GM12801 (cell line): Measurements from ENCODE around the gene FOSL1.

Source experiments
- TF ChIP-seq, protein P1 (sequence below): IDR thresholded peaks from one replicate; pipeline ENCODE4 v1.5.1; 2011; ENCODE audit warnings: control low read depth; ENCODE audit not compliant: insufficient read length; ENCODE audit errors: extremely low read depth

Gene FOSL1

GRCh38 chr11:65857853-65858680 lies 42.1 kb downstream of the FOSL1 start, which contains the start of gene CFL1:
Gene CFL1 (minus strand): TSS chr11:65858180. CDS start chr11:65858099, 81 bp downstream.
- TF ChIP-seq, protein P1, sequence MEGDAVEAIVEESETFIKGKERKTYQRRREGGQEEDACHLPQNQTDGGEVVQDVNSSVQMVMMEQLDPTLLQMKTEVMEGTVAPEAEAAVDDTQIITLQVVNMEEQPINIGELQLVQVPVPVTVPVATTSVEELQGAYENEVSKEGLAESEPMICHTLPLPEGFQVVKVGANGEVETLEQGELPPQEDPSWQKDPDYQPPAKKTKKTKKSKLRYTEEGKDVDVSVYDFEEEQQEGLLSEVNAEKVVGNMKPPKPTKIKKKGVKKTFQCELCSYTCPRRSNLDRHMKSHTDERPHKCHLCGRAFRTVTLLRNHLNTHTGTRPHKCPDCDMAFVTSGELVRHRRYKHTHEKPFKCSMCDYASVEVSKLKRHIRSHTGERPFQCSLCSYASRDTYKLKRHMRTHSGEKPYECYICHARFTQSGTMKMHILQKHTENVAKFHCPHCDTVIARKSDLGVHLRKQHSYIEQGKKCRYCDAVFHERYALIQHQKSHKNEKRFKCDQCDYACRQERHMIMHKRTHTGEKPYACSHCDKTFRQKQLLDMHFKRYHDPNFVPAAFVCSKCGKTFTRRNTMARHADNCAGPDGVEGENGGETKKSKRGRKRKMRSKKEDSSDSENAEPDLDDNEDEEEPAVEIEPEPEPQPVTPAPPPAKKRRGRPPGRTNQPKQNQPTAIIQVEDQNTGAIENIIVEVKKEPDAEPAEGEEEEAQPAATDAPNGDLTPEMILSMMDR = no peak

- TF ChIP-seq, protein P1 = no peak
These were observed 42.7 kb downstream of the FOSL1 start for GRCh38 chr11:65857500-65857852.

DNA sequence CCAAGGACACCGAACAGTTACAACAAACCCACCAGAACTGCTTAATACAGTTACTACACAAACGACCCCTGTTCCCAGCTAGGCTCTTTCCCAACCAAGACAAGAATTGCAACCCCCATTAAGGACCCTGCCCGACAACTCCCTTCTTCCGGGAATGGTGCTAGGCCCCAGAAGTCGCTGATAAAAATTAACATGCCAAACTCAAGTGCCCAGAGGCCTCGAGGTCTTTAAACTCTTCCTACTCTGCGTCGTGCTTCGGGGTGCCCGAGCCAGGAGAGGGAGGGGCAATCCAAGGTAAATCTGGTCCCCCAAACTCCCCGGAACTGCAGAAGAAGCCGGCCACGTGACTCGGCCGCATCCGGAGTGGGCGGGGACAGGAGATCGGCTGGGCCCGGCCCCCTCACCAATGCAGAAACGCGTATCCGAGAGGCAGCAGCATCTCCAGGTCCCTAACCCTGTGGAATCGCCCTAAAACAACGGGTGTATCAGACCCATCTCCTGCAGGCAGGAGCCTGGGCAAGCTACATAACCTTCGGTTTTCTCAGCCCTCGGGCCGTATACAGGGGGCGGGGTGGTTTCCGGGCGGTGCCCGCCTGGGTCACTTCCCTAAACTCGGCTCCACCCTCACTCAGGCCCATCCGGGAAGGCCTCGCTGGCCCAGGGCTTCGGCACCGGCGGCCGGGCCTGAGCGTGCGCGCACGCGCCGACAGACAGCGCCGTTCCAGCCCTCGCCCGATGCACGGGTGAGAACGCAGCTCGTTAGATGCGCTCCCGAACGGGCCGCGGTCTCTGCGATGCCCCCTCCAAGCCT lies 43.3 kb downstream of the FOSL1 start:
- TF ChIP-seq, protein P1 = no peak

- TF ChIP-seq, protein P1 = no peak
These were observed 44.2 kb downstream of the FOSL1 start for GRCh38 chr11:65855927-65856363.

GRCh38 chr11:65854852-65855837 lies 45.0 kb downstream of the FOSL1 start:
- TF ChIP-seq, protein P1 = no peak

DNA sequence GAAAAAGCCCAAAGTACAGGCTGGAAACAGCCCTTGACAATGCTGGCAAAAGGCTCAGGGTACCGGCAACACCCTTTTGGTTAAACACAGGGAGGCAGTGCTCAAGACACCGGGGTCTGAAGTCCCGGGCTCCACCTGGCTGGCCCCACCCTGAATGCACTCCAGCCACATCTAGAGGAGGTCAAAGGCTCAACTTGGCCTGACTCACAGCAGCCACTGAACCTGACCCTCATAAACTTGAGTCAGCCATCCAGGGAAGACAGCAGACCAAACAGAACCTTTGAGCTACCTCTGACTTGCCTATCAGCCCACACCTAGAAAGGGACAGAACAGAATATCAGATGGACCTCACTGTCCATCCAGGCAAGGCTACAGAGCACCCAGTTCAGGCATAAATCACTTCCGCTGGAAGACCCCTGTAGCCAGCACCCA lies 46.0 kb downstream of the FOSL1 start:
- TF ChIP-seq, protein P1 = no peak
